MCF 10A (cell line): Measurements from ENCODE around the gene ALG8. TPM values are rescaled to one million over a fixed set of nuclear protein-coding genes. Genes with fewer than 3 reads are reported as not detected.
"Not testable (repeated sequence)": the region's sequence is repeated elsewhere in the genome, so short reads cannot be mapped to it uniquely, and the experiment has no call there.

ENCODE experiments used
- BruUV-seq: library from RNA; stranded (reverse); fragments of 400-500 nt; replicated peaks from 2 replicates; lab custom pipeline; 2021; lab: Mats Ljungman, UMichigan
- CTCF ChIA-PET: fragments of 300-600 bp; sonication (Branson Sonifier 250); formaldehyde crosslinking; extraction: SDS; loops from one replicate; lab custom pipeline; 2021; ENCODE audit warnings: antibody characterized with exemption, inconsistent platforms; lab: Yijun Ruan, JAX
- POLR2A ChIA-PET: fragments of 300-600, 350-650 bp; sonication (Branson Sonifier 250); formaldehyde crosslinking; extraction: SDS; loops from one replicate; lab custom pipeline; 2020; ENCODE audit warnings: antibody characterized with exemption, inconsistent platforms; lab: Yijun Ruan, JAX
- DNase-seq: peaks from one replicate; pipeline ENCODE4 v3.0.0-alpha.2; 2018; ENCODE audit not compliant: unreplicated experiment
- H3K27ac Mint-ChIP-seq: one replicate; pipeline ENCODE4 v1.8.0; 2022; ENCODE audit warnings: mild to moderate bottlenecking, low read depth, mixed read lengths; ENCODE audit not compliant: unreplicated experiment
- H3K27me3 Mint-ChIP-seq: one replicate; pipeline ENCODE4 v1.8.0; 2022; ENCODE audit warnings: mixed read lengths; ENCODE audit not compliant: insufficient read depth, unreplicated experiment
- H3K36me3 Mint-ChIP-seq: one replicate; pipeline ENCODE4 v1.8.0; 2022; ENCODE audit warnings: mild to moderate bottlenecking, moderate library complexity, mixed read lengths; ENCODE audit not compliant: insufficient read depth, unreplicated experiment
- H3K4me1 Mint-ChIP-seq: one replicate; pipeline ENCODE4 v1.8.0; 2022; ENCODE audit warnings: mixed read lengths; ENCODE audit not compliant: insufficient read depth, unreplicated experiment
- H3K4me3 Mint-ChIP-seq: one replicate; pipeline ENCODE4 v1.8.0; 2022; ENCODE audit warnings: mild to moderate bottlenecking, moderate library complexity, mixed read lengths; ENCODE audit not compliant: unreplicated experiment
- H3K9me3 Mint-ChIP-seq: one replicate; pipeline ENCODE4 v1.8.0; 2022; ENCODE audit warnings: mixed read lengths; ENCODE audit not compliant: unreplicated experiment
- CTCF ChIP-seq: fragments of 200-600 bp; IDR thresholded peaks from one replicate; pipeline ENCODE4 v1.8.0; 2022; ENCODE audit warnings: antibody characterized with exemption, mild to moderate bottlenecking; ENCODE audit not compliant: unreplicated experiment
- intact Hi-C: fragments of 100-400 bp; cut with micrococcal nuclease; formaldehyde crosslinking; loops from 2 replicates; pipeline ENCODE4 v1.14.1; 2022
- total RNA-seq: library from RNA; stranded (reverse); gene quantifications from 2 replicates; pipeline ENCODE4 v1.2.3, GENCODE V29; 2022

ALG8 gene
- total RNA-seq, 1 experiment from 2014 or later, result 37.2 TPM

DNA sequence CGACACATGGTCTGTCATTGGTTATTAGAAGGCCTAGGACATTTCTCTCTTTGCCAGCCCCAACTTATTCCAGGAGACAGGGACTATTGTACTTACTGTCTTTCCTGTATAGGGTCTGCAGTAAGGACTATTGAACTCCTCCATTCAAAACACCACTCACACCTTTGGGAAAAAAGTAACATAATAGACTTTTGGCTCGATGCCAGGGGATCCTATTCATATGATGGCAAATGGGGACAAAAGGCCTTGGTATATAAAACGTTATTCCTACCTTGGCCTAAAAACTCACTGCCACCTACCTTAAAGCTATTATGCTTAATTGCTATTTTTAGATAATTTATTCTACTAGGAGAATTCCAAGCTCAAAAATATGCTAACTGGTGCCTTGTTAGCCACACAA lies 53.5 kb downstream of the ALG8 start:
- ChIA-PET POLR2A (interaction anchor here (1.2 to 1.5 kb wide), 2 partner anchors 10 to 13 kb away, joined by 3 to 4 read pairs; no protein-coding TSS in a partner anchor), CTCF (no interaction called here)
- Mint-ChIP-seq H3K4me1 (peaks cover 8% of the 10 kb centered on the region), H3K4me3 (no peak overlapping the region), H3K36me3 (no peaks in the 10 kb centered on the region), H3K27ac (no peak overlapping the region), H3K9me3 (no peaks in the 10 kb centered on the region), H3K27me3 (no peaks in the 10 kb centered on the region)
- no peak for DNase-seq
- BruUV-seq, result no TSS peak
- TF ChIP-seq CTCF, result no peak
- intact Hi-C loops, result no loop called here

DNA sequence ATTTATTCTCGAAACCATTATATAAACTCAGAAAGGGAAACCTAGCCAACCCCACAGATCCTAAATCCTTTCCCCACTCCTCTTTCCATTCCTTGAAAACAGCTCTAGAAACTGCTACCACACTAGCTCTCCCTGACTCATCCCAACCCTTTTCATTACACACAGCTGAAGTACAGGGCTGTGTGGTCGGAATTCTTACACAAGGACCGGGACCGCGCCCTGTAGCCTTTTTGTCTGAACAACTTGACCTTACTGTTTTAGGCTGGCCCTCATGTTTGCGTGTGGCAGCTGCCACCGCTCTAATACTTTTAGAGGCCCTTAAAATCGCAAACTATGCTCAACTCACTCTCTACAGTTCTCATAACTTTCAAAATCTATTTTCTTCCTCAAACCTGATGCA lies 54.9 kb downstream of the ALG8 start:
- H3K27ac Mint-ChIP-seq, intact Hi-C loops, POLR2A ChIA-PET, H3K36me3 Mint-ChIP-seq, H3K4me3 Mint-ChIP-seq, H3K4me1 Mint-ChIP-seq, H3K9me3 Mint-ChIP-seq, H3K27me3 Mint-ChIP-seq, DNase-seq, BruUV-seq, CTCF ChIA-PET: not testable (repeated sequence)

GRCh38 chr11:78083021-78083420 lies 56.4 kb downstream of the ALG8 start:
- no peak for TF ChIP-seq CTCF
- ChIA-PET CTCF (interaction anchor here (0.6 kb wide), 1 partner anchor 485 kb away, joined by 3 read pairs; no protein-coding TSS in a partner anchor), POLR2A (no interaction called here)
- BruUV-seq, result no TSS peak
- Mint-ChIP-seq H3K9me3 (no peaks in the 10 kb centered on the region), H3K27ac (no peak overlapping the region), H3K27me3 (no peaks in the 10 kb centered on the region), H3K4me1 (peaks cover 13% of the 10 kb centered on the region), H3K36me3 (peaks cover 2% of the 10 kb centered on the region), H3K4me3 (no peak overlapping the region)
- intact Hi-C loops, result no loop called here
- no peak for DNase-seq

DNA sequence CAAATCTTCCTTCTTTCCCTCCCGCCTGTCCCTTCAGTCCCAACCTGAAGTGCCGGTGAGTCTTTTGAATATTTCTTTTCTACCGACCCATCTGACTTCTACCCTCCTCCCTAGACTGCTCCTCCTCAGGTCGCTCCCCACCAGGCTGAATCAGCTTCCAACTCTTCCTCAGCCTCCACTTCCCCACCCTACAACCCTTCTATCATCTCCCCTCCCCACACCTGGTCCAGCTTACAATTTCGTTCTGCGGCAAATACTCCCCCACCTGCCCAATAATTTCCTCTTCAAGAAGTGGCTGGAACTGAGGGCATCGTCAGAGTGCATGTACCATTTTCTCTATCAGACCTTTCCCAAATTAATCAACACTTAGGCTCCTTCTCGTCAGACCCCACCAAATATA lies 57.3 kb downstream of the ALG8 start:
- POLR2A ChIA-PET, result no interaction called here
- Mint-ChIP-seq H3K27ac (no peak overlapping the region), H3K9me3 (no peaks in the 10 kb centered on the region), H3K4me3 (no peak overlapping the region), H3K27me3 (no peaks in the 10 kb centered on the region), H3K4me1 (peaks cover 18% of the 10 kb centered on the region), H3K36me3 (peaks cover 9% of the 10 kb centered on the region)
- CTCF ChIA-PET, result no interaction called here
- no peak for DNase-seq
- TF ChIP-seq CTCF, result no peak
- no TSS peak for BruUV-seq
- intact Hi-C loops, result no loop called here

GRCh38 chr11:78081583-78081982 lies 57.8 kb downstream of the ALG8 start:
- Mint-ChIP-seq H3K36me3 (peaks cover 9% of the 10 kb centered on the region), H3K4me1 (peaks cover 22% of the 10 kb centered on the region), H3K4me3 (no peak overlapping the region)

More at GRCh38 chr11:78081583-78081982, 57.8 kb downstream of the ALG8 start:
- ChIA-PET POLR2A (no interaction called here), CTCF (no interaction called here)
- no TSS peak for BruUV-seq
- no peak for DNase-seq
- H3K27me3 Mint-ChIP-seq, result no peaks in the 10 kb centered on the region
- intact Hi-C loops, result no loop called here
- TF ChIP-seq CTCF, result no peak
- H3K9me3 Mint-ChIP-seq, result no peaks in the 10 kb centered on the region
- H3K27ac Mint-ChIP-seq, result no peak overlapping the region
